A673 (cell line): ENCODE measurements around the gene ATRNL1. TPM values are rescaled to one million over a fixed set of nuclear protein-coding genes. Genes with fewer than 3 reads are reported as not detected.

Experiments
- BruUV-seq: library from RNA; stranded (reverse); fragments of 400-500 nt; replicated peaks from 2 replicates; lab custom pipeline; 2021; lab: Mats Ljungman, UMichigan
- CTCF ChIA-PET: fragments of 300-600 bp; sonication (Branson Sonifier 250); formaldehyde crosslinking; loops from one replicate; lab custom pipeline; 2022; ENCODE audit warnings: antibody characterized with exemption; lab: Charles Lee
- POLR2A ChIA-PET: fragments of 300-600 bp; sonication (Branson Sonifier 250); formaldehyde crosslinking; loops from one replicate; lab custom pipeline; 2022; ENCODE audit warnings: antibody characterized with exemption; ENCODE audit not compliant: low non-redundant PET; lab: Charles Lee
- DNase-seq: peaks from one replicate; pipeline ENCODE4 v3.0.0-alpha.2; 2015; ENCODE audit warnings: low spot score
- H3K27ac ChIP-seq: fragments of 200-600 bp; sonication (generic); 2 replicates; pipeline ENCODE4 v1.5.1; 2016; ENCODE audit warnings: mixed run types, low read depth, mild to moderate bottlenecking, mixed read lengths, antibody characterized with exemption, low read length; ENCODE audit not compliant: poor library complexity, severe bottlenecking
- H3K27me3 ChIP-seq: fragments of 200-600 bp; sonication (generic); replicated peaks from 2 replicates; pipeline ENCODE4 v1.6.1; 2017; ENCODE audit warnings: mixed run types, low read depth, mild to moderate bottlenecking, mixed read lengths, antibody characterized with exemption, low read length; ENCODE audit not compliant: insufficient read depth, poor library complexity
- H3K36me3 ChIP-seq: fragments of 200-600 bp; sonication (generic); 2 replicates; pipeline ENCODE4 v1.6.1; 2016; ENCODE audit warnings: mixed run types, mild to moderate bottlenecking, mixed read lengths, antibody characterized with exemption, low read length; ENCODE audit not compliant: insufficient read depth, poor library complexity, severe bottlenecking
- H3K4me1 ChIP-seq: fragments of 200-600 bp; sonication (generic); 2 replicates; pipeline ENCODE4 v1.6.1; 2017; ENCODE audit warnings: mixed run types, mild to moderate bottlenecking, mixed read lengths, antibody characterized with exemption, low read length; ENCODE audit not compliant: insufficient read depth, poor library complexity, severe bottlenecking
- H3K4me3 ChIP-seq: fragments of 200-600 bp; sonication (generic); 2 replicates; pipeline ENCODE4 v1.5.1; 2016; ENCODE audit warnings: low read depth, mixed run types, mild to moderate bottlenecking, mixed read lengths, low read length; ENCODE audit not compliant: poor library complexity, severe bottlenecking
- H3K9me3 ChIP-seq: fragments of 200-600 bp; sonication (generic); 2 replicates; pipeline ENCODE4 v1.6.1; 2016; ENCODE audit warnings: mixed run types, low read depth, mild to moderate bottlenecking, mixed read lengths, antibody characterized with exemption, low read length; ENCODE audit not compliant: poor library complexity, severe bottlenecking
- EZH2 ChIP-seq: fragments of 200-600 bp; sonication (generic); IDR thresholded peaks from 2 replicates; pipeline ENCODE4 v1.6.1; 2017; ENCODE audit warnings: borderline replicate concordance, low read depth, mild to moderate bottlenecking, mixed read lengths, antibody characterized with exemption, low read length; ENCODE audit not compliant: poor library complexity, severe bottlenecking
- intact Hi-C: fragments of 100-400 bp; cut with micrococcal nuclease; formaldehyde crosslinking; loops from one replicate; pipeline ENCODE4 v1.10.0; 2022; ENCODE audit not compliant: unreplicated experiment
- total RNA-seq: library from RNA; stranded (reverse); gene quantifications from 2 replicates; pipeline ENCODE4 v1.2.3, GENCODE V29; 2021
- TF ChIP-seq, protein P1 (sequence below): fragments of 300-800, 200-600 bp; sonication (generic); conservative IDR thresholded peaks from 2 replicates; pipeline ENCODE4 v1.5.1; 2017; ENCODE audit warnings: low read depth, mild to moderate bottlenecking, antibody characterized with exemption, low read length, moderate library complexity, mixed read lengths

ATRNL1 gene
- total RNA-seq, 1 experiment from 2014 or later, result 3.0 TPM

DNA sequence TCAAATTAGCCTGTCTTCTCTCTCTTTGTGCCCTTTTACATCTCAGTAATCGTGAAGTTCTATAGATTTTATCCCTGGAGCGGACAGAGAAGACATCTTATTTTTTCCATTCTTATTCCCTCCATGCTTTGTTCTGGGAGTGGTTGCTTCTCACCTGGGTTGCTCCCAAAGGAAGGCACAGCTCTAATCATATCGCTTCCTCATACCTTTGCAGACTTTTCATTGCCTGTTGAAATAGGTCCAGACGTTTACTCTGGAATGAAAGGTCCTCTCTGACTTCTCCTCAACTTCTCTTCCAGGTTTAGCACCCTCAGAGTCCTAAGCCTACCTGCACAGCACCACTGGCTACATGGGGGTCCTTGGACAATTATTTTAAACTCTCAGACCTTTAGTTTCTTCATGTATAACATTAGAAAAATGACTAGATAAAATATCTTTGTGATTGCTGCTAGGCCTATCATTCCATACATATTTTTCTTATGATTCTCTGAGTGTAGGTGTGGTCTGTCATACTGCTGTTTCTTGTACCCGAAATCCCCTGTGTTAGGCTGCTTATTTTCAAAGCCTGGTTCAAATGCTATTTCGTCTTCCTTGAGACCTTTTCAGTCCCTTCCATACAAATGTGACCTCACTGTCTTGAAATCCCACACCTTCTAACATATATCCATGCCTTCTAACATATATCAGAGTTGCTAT is 761.7 kb downstream of the ATRNL1 start:
- Histone ChIP-seq H3K4me3 (no peak overlapping the region), H3K36me3 (no peaks in the 10 kb centered on the region), H3K9me3 (no peaks in the 10 kb centered on the region), H3K4me1 (no peaks in the 10 kb centered on the region), H3K27me3 (no peaks in the 10 kb centered on the region), H3K27ac (no peak overlapping the region)
- CTCF ChIA-PET, result interaction anchor here (0.6 kb wide), 1 partner anchor 423 kb away, joined by 3 read pairs; no protein-coding TSS in a partner anchor
- no peak for TF ChIP-seq EZH2
- TF ChIP-seq, protein P1, sequence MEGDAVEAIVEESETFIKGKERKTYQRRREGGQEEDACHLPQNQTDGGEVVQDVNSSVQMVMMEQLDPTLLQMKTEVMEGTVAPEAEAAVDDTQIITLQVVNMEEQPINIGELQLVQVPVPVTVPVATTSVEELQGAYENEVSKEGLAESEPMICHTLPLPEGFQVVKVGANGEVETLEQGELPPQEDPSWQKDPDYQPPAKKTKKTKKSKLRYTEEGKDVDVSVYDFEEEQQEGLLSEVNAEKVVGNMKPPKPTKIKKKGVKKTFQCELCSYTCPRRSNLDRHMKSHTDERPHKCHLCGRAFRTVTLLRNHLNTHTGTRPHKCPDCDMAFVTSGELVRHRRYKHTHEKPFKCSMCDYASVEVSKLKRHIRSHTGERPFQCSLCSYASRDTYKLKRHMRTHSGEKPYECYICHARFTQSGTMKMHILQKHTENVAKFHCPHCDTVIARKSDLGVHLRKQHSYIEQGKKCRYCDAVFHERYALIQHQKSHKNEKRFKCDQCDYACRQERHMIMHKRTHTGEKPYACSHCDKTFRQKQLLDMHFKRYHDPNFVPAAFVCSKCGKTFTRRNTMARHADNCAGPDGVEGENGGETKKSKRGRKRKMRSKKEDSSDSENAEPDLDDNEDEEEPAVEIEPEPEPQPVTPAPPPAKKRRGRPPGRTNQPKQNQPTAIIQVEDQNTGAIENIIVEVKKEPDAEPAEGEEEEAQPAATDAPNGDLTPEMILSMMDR, result no peak
- DNase-seq, result no peak
- intact Hi-C loops, result no loop called here
- POLR2A ChIA-PET, result no interaction called here
- no TSS peak for BruUV-seq

DNA sequence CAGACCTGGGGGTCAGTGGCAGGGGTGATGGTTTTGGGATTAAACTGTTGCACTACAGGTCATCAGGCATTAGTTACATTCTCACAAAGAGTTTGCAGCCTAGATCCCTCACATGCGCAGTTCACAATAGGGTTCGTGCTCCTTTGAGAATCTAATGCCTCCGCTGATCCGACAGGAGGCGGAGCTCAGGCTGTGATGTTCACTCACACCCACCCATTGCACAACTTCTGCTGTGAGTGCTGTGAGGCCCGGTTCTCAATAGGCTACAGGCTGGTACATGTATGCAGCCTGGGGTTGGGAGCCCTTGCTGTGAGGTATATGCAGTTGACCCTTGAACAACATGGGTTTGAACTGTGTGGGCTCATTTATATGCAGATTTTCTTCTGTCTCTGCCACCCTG is 763.4 kb downstream of the ATRNL1 start:
- no peaks in the 10 kb centered on the region for H3K4me1 ChIP-seq
- CTCF ChIA-PET, result no interaction called here
- intact Hi-C loops, result no loop called here

DNA sequence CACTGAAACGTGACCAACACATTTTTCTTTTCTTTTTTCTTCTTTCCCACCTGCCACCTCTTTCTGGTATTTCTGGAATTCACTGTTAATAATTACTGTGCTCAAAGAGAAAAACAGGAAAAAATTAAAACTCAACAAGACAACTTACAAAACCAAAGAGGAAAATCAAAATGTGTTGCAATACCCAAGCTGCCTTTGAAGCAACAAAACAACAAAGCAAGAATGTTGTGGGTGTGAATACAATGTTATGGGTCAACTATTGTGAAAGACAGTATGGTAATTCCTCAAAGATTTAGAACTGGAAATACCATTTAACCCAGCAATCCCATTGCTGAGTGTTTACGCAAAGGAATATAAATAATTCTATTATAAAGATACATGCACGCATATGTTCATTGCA is 764.7 kb downstream of the ATRNL1 start:
- intact Hi-C loops, result no loop called here
- POLR2A ChIA-PET, result no interaction called here

More for the DNA sequence above, 763.4 kb downstream of the ATRNL1 start:
- POLR2A ChIA-PET, result no interaction called here
- no peak overlapping the region for H3K27ac ChIP-seq
- no TSS peak for BruUV-seq
- DNase-seq, result no peak
- H3K4me3 ChIP-seq, result no peak overlapping the region
- no peaks in the 10 kb centered on the region for H3K36me3 ChIP-seq
- H3K27me3 ChIP-seq, result no peaks in the 10 kb centered on the region
- TF ChIP-seq, protein P1, result no peak
- no peak for TF ChIP-seq EZH2
- no peaks in the 10 kb centered on the region for H3K9me3 ChIP-seq

More for the DNA sequence above, 764.7 kb downstream of the ATRNL1 start:
- no peak overlapping the region for H3K27ac ChIP-seq
- H3K4me1 ChIP-seq, result no peaks in the 10 kb centered on the region
- TF ChIP-seq, protein P1, result no peak
- TF ChIP-seq EZH2, result no peak
- CTCF ChIA-PET, result no interaction called here
- DNase-seq, result no peak
- H3K4me3 ChIP-seq, result no peak overlapping the region
- no peaks in the 10 kb centered on the region for H3K36me3 ChIP-seq
- no peaks in the 10 kb centered on the region for H3K9me3 ChIP-seq
- H3K27me3 ChIP-seq, result no peaks in the 10 kb centered on the region
- BruUV-seq, result no TSS peak
